IMR-90 (cell line): Measurements from ENCODE around the gene KIAA0232.

Experiments
- BHLHE40 ChIP-seq: fragments of 150-350 bp; IDR thresholded peaks from 2 replicates; pipeline ENCODE4 v1.6.1; 2016; ENCODE audit warnings: mild to moderate bottlenecking, low read depth, low read length
- CEBPB ChIP-seq: IDR thresholded peaks from 2 replicates; pipeline ENCODE4 v1.6.1; 2012; ENCODE audit warnings: low read depth, low read length, improper control_type of control experiment
- CHD1 ChIP-seq: IDR thresholded peaks from 2 replicates; pipeline ENCODE4 v1.6.1; 2012; ENCODE audit warnings: low read depth, low read length, improper control_type of control experiment
- CTCF ChIP-seq: conservative IDR thresholded peaks from 2 replicates; pipeline ENCODE4 v1.5.1; 2012; ENCODE audit warnings: mild to moderate bottlenecking, low read depth, low read length, improper control_type of control experiment
- MAFK ChIP-seq: IDR thresholded peaks from 2 replicates; pipeline ENCODE4 v1.6.1; 2012; ENCODE audit warnings: low read depth, low read length, improper control_type of control experiment
- MAZ ChIP-seq: IDR thresholded peaks from 2 replicates; pipeline ENCODE4 v1.6.1; 2012; ENCODE audit warnings: low read depth, mild to moderate bottlenecking, low read length, improper control_type of control experiment, moderate library complexity, borderline replicate concordance
- POLR2A ChIP-seq: IDR thresholded peaks from 2 replicates; pipeline ENCODE4 v1.6.1; 2012; ENCODE audit warnings: mild to moderate bottlenecking, low read depth, low read length
- RAD21 ChIP-seq: IDR thresholded peaks from 2 replicates; pipeline ENCODE4 v1.6.1; 2012; ENCODE audit warnings: low read length, improper control_type of control experiment
- RCOR1 ChIP-seq: IDR thresholded peaks from 2 replicates; pipeline ENCODE4 v1.6.1; 2012; ENCODE audit warnings: mild to moderate bottlenecking, low read length, improper control_type of control experiment; ENCODE audit not compliant: insufficient replicate concordance
- SMC3 ChIP-seq: fragments of 150-350 bp; IDR thresholded peaks from 2 replicates; pipeline ENCODE4 v1.6.1; 2016; ENCODE audit warnings: low read depth, mild to moderate bottlenecking, antibody characterized with exemption, low read length, moderate library complexity
- USF2 ChIP-seq: fragments of 150-350 bp; IDR thresholded peaks from 2 replicates; pipeline ENCODE4 v1.6.1; 2017; ENCODE audit warnings: mild to moderate bottlenecking, antibody characterized with exemption, low read length, low read depth

- TF ChIP-seq MAZ (no peak), BHLHE40 (no peak), CTCF (no peak), USF2 (no peak), POLR2A (no peak), RCOR1 (no peak), SMC3 (no peak), RAD21 (no peak), MAFK (no peak), CHD1 (no peak), CEBPB (no peak)
Observed at GRCh38 chr4:6752486-6752829, 30.1 kb upstream of the KIAA0232 start.
